ENCODE data around the gene CXCL16. TPM values are rescaled to one million over a fixed set of nuclear protein-coding genes. Genes with fewer than 3 reads are reported as not detected.

The CXCL16 gene
- total and polyA plus RNA-seq, 2 of the 13 experiments (the other 11 are each of a cell fraction or from before 2014, with no cell fraction given), result 9.4 to 101 TPM

DNA sequence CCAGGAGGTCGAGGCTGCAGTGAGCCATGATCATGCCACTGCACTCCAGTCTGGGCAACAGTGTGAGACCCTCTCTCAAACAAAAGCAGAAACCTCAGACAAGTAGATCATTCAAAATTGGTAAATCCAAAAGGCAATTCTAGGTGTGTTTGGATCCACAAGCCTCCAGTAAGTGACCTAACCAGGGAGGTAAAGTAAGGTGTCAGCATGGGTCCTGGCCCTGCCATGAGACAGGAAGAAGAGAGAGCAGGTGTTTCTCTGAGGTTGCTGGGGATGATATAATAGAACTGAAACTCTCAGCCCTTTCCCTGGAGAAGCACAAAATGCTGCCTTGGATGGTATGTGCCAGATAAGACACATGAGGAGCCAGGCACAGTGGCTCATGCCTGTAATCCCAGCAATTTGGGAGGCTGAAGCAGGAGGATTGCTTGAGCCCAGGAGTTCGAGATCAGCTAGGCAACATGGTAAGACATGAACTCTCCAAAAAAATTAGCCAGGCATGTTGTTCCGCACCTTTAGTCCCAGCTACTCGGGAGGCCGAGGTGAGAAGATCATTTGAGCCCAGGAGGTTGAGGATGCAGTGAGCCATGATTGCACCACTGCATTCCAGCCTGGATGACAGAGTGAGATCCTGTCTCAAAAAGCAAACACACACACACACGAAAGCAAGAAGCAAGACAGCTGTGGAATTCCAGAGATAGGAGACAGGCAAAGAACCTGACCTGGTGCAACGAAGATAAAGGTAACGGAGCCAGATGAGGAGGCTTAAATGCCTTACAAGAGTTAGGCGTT is 38.4 kb upstream of the CXCL16 start (continued):
- TF ChIP-seq, protein P1, sequence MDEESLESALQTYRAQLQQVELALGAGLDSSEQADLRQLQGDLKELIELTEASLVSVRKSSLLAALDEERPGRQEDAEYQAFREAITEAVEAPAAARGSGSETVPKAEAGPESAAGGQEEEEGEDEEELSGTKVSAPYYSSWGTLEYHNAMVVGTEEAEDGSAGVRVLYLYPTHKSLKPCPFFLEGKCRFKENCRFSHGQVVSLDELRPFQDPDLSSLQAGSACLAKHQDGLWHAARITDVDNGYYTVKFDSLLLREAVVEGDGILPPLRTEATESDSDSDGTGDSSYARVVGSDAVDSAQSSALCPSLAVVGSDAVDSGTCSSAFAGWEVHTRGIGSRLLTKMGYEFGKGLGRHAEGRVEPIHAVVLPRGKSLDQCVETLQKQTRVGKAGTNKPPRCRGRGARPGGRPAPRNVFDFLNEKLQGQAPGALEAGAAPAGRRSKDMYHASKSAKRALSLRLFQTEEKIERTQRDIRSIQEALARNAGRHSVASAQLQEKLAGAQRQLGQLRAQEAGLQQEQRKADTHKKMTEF (CRISPR knock-in tag; IDR thresholded peaks at IDR 0.05), result peak; percentile 84
- TF ChIP-seq, protein P2, sequence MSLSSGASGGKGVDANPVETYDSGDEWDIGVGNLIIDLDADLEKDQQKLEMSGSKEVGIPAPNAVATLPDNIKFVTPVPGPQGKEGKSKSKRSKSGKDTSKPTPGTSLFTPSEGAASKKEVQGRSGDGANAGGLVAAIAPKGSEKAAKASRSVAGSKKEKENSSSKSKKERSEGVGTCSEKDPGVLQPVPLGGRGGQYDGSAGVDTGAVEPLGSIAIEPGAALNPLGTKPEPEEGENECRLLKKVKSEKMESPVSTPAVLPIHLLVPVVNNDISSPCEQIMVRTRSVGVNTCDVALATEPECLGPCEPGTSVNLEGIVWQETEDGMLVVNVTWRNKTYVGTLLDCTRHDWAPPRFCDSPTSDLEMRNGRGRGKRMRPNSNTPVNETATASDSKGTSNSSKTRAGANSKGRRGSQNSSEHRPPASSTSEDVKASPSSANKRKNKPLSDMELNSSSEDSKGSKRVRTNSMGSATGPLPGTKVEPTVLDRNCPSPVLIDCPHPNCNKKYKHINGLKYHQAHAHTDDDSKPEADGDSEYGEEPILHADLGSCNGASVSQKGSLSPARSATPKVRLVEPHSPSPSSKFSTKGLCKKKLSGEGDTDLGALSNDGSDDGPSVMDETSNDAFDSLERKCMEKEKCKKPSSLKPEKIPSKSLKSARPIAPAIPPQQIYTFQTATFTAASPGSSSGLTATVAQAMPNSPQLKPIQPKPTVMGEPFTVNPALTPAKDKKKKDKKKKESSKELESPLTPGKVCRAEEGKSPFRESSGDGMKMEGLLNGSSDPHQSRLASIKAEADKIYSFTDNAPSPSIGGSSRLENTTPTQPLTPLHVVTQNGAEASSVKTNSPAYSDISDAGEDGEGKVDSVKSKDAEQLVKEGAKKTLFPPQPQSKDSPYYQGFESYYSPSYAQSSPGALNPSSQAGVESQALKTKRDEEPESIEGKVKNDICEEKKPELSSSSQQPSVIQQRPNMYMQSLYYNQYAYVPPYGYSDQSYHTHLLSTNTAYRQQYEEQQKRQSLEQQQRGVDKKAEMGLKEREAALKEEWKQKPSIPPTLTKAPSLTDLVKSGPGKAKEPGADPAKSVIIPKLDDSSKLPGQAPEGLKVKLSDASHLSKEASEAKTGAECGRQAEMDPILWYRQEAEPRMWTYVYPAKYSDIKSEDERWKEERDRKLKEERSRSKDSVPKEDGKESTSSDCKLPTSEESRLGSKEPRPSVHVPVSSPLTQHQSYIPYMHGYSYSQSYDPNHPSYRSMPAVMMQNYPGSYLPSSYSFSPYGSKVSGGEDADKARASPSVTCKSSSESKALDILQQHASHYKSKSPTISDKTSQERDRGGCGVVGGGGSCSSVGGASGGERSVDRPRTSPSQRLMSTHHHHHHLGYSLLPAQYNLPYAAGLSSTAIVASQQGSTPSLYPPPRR (CRISPR knock-in tag; IDR thresholded peaks at IDR 0.05; ENCODE audit: borderline replicate concordance), result no peak
- TF ChIP-seq ZNF883 (CRISPR knock-in tag; IDR thresholded peaks at IDR 0.05; ENCODE audit: not compliant biosample characterization) (no peak), ZNF441 (CRISPR knock-in tag; IDR thresholded peaks at IDR 0.05; ENCODE audit: borderline replicate concordance) (peak; percentile 30; the same call in 1 of the 2 replicates), ZNF101 (CRISPR knock-in tag; IDR thresholded peaks at IDR 0.05; ENCODE audit: borderline replicate concordance, low read depth) (no peak), NFIC (IDR thresholded peaks at IDR 0.05; ENCODE audit: low read length) (no peak), CHCHD3 (CRISPR knock-in tag; IDR thresholded peaks at IDR 0.05) (no peak), ZKSCAN1 (IDR thresholded peaks at IDR 0.05; ENCODE audit: low read length) (no peak), SMAD3 (CRISPR knock-in tag; IDR thresholded peaks at IDR 0.05) (peak; percentile 77; the same call in 1 of the 2 replicates), ZNF335 (CRISPR knock-in tag; IDR thresholded peaks at IDR 0.05) (peak; percentile 69; the same call in 1 of the 2 replicates), PAF1 (CRISPR knock-in tag; IDR thresholded peaks at IDR 0.05) (peak; percentile 46; the same call in 1 of the 2 replicates), ZMYM3 (CRISPR knock-in tag; IDR thresholded peaks at IDR 0.05) (peak; percentile 95), ZNF75D (CRISPR knock-in tag; IDR thresholded peaks at IDR 0.05; ENCODE audit: borderline replicate concordance) (no peak), POLR2G (IDR thresholded peaks at IDR 0.05; ENCODE audit: low read depth, low read length) (peak; percentile 23; the same call in 1 of the 2 replicates), RXRB (CRISPR knock-in tag; IDR thresholded peaks at IDR 0.05; ENCODE audit: borderline replicate concordance) (peak; percentile 82), LCORL (IDR thresholded peaks at IDR 0.05) (0 out of 2 replicates have a peak, but pooled peaks have one; percentile 35), LCORL (CRISPR knock-in tag; IDR thresholded peaks at IDR 0.05) (peak; percentile 95), MTF1 (CRISPR knock-in tag; IDR thresholded peaks at IDR 0.05) (no peak), YEATS4 (CRISPR knock-in tag; IDR thresholded peaks at IDR 0.05; ENCODE audit: borderline replicate concordance) (no peak), ZSCAN30 (CRISPR knock-in tag; IDR thresholded peaks at IDR 0.05) (no peak)
- TF ChIP-seq, protein P3, sequence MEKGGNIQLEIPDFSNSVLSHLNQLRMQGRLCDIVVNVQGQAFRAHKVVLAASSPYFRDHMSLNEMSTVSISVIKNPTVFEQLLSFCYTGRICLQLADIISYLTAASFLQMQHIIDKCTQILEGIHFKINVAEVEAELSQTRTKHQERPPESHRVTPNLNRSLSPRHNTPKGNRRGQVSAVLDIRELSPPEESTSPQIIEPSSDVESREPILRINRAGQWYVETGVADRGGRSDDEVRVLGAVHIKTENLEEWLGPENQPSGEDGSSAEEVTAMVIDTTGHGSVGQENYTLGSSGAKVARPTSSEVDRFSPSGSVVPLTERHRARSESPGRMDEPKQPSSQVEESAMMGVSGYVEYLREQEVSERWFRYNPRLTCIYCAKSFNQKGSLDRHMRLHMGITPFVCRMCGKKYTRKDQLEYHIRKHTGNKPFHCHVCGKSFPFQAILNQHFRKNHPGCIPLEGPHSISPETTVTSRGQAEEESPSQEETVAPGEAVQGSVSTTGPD (CRISPR knock-in tag; IDR thresholded peaks at IDR 0.05), result no peak
- TF ChIP-seq, protein P4, sequence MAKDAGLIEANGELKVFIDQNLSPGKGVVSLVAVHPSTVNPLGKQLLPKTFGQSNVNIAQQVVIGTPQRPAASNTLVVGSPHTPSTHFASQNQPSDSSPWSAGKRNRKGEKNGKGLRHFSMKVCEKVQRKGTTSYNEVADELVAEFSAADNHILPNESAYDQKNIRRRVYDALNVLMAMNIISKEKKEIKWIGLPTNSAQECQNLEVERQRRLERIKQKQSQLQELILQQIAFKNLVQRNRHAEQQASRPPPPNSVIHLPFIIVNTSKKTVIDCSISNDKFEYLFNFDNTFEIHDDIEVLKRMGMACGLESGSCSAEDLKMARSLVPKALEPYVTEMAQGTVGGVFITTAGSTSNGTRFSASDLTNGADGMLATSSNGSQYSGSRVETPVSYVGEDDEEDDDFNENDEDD (CRISPR knock-in tag; IDR thresholded peaks at IDR 0.05; ENCODE audit: borderline replicate concordance), result peak; percentile 60; the same call in 1 of the 2 replicates

All from HepG2 (cell line).